Testis (tissue), 2 donors: ENCODE measurements around the gene SETD1B.

Experiments
- POLR2A ChIP-seq: fragments of 450-650 bp; IDR thresholded peaks from one replicate; pipeline ENCODE4 v1.6.1; 2017; ENCODE audit warnings: antibody characterized with exemption, mild to moderate bottlenecking, moderate library complexity
- TF ChIP-seq, protein P1 (sequence below), 3 experiments: fragments of 450-650 bp in 2 of 3; fragments of 200-600 bp in 1 of 3; sonication (generic) in 1 of 3; IDR thresholded peaks; one replicate each; pipeline ENCODE4 v1.5.1; 2016 to 2019; ENCODE audit warnings: antibody characterized with exemption in 3 of 3, mild to moderate bottlenecking in 2 of 3, moderate library complexity in 1 of 3

DNA sequence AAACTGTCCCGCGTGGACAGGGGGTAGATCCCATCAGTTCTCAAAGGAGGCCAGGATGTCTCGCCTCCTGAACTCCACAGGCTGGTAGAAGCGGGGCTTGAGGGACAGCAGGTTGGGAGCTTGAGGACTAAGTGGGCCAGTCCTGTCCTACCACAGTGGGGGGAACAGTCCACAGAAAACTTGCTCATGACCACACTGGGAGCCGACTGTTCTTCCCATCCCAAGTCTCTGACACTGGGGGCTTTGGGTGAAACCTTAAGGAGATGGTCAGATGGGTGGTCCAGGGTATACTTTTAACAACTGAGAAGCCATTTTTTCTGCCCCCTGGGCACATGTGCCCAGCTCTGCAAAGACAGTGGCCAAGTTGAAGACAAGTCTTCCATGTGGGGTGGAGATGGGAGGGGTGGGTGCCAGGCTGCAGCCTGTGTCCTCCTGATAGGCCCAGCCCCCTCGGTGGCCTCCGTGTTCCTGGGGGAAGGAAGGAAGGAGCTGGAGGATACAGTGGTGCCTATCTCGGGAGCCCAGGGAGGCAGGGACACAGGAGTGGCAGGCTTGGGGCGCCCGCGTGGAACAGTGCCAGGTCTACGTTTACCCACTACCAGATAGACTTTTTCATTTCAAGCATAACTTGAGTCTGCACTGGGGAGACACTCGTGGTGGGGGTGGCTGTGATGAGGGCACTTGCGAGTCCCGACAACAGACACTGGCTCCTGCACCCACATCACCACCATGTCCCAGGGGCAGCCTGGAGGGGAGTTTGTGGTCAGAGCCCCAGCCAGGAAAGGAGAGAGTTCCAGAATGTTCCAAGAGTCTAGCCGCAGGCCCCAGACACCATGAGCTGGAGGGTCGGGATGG lies 25.0 kb upstream of the SETD1B start:
- TF ChIP-seq, protein P1, sequence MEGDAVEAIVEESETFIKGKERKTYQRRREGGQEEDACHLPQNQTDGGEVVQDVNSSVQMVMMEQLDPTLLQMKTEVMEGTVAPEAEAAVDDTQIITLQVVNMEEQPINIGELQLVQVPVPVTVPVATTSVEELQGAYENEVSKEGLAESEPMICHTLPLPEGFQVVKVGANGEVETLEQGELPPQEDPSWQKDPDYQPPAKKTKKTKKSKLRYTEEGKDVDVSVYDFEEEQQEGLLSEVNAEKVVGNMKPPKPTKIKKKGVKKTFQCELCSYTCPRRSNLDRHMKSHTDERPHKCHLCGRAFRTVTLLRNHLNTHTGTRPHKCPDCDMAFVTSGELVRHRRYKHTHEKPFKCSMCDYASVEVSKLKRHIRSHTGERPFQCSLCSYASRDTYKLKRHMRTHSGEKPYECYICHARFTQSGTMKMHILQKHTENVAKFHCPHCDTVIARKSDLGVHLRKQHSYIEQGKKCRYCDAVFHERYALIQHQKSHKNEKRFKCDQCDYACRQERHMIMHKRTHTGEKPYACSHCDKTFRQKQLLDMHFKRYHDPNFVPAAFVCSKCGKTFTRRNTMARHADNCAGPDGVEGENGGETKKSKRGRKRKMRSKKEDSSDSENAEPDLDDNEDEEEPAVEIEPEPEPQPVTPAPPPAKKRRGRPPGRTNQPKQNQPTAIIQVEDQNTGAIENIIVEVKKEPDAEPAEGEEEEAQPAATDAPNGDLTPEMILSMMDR (IDR thresholded peaks at IDR 0.05), result no peak
- no peak for TF ChIP-seq POLR2A
